Transverse colon (tissue), 4 donors: Measurements from ENCODE around the gene ADD1. TPM values are rescaled to one million over a fixed set of nuclear protein-coding genes. Genes with fewer than 3 reads are reported as not detected.

Experiments used
- DNase-seq: peaks from one replicate; pipeline ENCODE4 v3.0.0-alpha.2; 2019
- H3K27ac ChIP-seq, 4 donors: fragments of 200-600 bp; sonication (generic); 2 replicates each; pipeline ENCODE4 v1.5.1; 2016 to 2018; ENCODE audit warnings: inconsistent platforms in 4 of 4
- H3K27me3 ChIP-seq: fragments of 200-600 bp; sonication (generic); 2 replicates; pipeline ENCODE4 v1.5.1; 2017; ENCODE audit warnings: inconsistent platforms
- H3K36me3 ChIP-seq, 4 donors: fragments of 200-600 bp; sonication (generic); 2 replicates each; pipeline ENCODE4 v1.5.1; 2017 to 2019; ENCODE audit warnings: inconsistent platforms in 4 of 4
- H3K4me1 ChIP-seq, 4 donors: fragments of 200-600 bp; sonication (generic); 2 replicates each; pipeline ENCODE4 v1.5.1; 2017 to 2020; ENCODE audit warnings: inconsistent platforms in 4 of 4
- H3K4me3 ChIP-seq, 4 donors: fragments of 200-600 bp; sonication (generic); 1 replicate in 1 of 4; 2 replicates in 3 of 4; pipeline versions ENCODE4 v1.5.1 to v1.6.1; 2017 to 2019; ENCODE audit warnings: inconsistent platforms in 4 of 4
- H3K9me3 ChIP-seq, 2 donors: fragments of 200-600 bp; sonication (generic); 2 replicates each; pipeline ENCODE4 v1.5.1; 2017 to 2019; ENCODE audit warnings: inconsistent platforms in 2 of 2
- CTCF ChIP-seq, 5 experiments: fragments of 200-600 bp in 3 of 5; fragments of 450-650 bp in 2 of 5; sonication (generic) in 3 of 5; IDR thresholded peaks; 1 replicate in 2 of 5; 2 replicates in 3 of 5; pipeline ENCODE4 v1.5.1; 2016 to 2017; ENCODE audit warnings: antibody characterized with exemption in 5 of 5, inconsistent platforms in 3 of 5, mild to moderate bottlenecking in 2 of 5, moderate library complexity in 1 of 5
- EP300 ChIP-seq: sonication (generic); formaldehyde crosslinking; IDR thresholded peaks from one replicate; pipeline ENCODE4 v1.6.1; 2017; ENCODE audit warnings: antibody characterized with exemption, low read depth
- POLR2A ChIP-seq: fragments of 450-650 bp; IDR thresholded peaks from one replicate; pipeline ENCODE4 v1.6.1; 2016; ENCODE audit warnings: antibody characterized with exemption, mild to moderate bottlenecking, moderate library complexity
- POLR2AphosphoS5 ChIP-seq, 3 donors: sonication (generic); formaldehyde crosslinking; IDR thresholded peaks; one replicate each; pipeline ENCODE4 v1.6.1; 2016; ENCODE audit warnings: antibody characterized with exemption in 3 of 3
- WGBS, 2 donors: methylation state at CpG; one replicate each; pipeline ENCODE4 v1.1.5; 2018; ENCODE audit warnings: low coverage in 1 of 2; 5-methylcytosine and 5-hydroxymethylcytosine counted together
- in situ Hi-C, 4 donors: fragments of 200-750 bp; cut with MboI; loops; one replicate each; pipeline versions ENCODE4 v1.15.0 to v1.15.1; 2017; ENCODE audit warnings: low sequenced_read_pairs in 3 of 4, low pct_ligation_motif_present in 1 of 4, low pct_unique_long_range_greater_than_20kb in 1 of 4
- intact Hi-C: fragments of 100-400 bp; cut with DNase I; formaldehyde crosslinking; loops from one replicate; pipeline ENCODE4 v1.15.1; 2023; ENCODE audit warnings: low total_unique reads
- total RNA-seq, 4 donors: library from RNA; depleted of rRNA; stranded (reverse); fragments of >200 nt; gene quantifications; one replicate each; pipeline ENCODE4 v1.1.0, GENCODE V29; 2016

The ADD1 gene
- total RNA-seq, 4 donors from 2014 or later, result 218 to 392 (median 299) TPM

- no peak for DNase-seq
- intact Hi-C loops (loop anchor here (5.0 kb wide), 2 partner anchors 91 to 171 kb away; partner anchors contain the start of gene ADD1), in situ Hi-C loops (loop anchor here in 2 of 4 donors (25.0 kb wide), 1 partner anchor 171 kb away; the partner anchor contains the start of gene TNIP2 (in 2 of the 2))
- Histone ChIP-seq H3K4me1 (peaks cover 11 to 51% (median 37%) of the 10 kb centered on the region in 4 donors), H3K9me3 (no peaks in the 10 kb centered on the region), H3K4me3 (peak overlapping the region in 1 of 4 donors; percentile 78), H3K27ac (peak overlapping the region; percentile 90 to 97 (median 92)), H3K27me3 (no peaks in the 10 kb centered on the region), H3K36me3 (peaks cover 0 to 9% (median 2%) of the 10 kb centered on the region in 4 donors)
- WGBS, 2 donors, result 71 to 80% methylated on average over 4 to 13 of the region's 15 CpGs
- TF ChIP-seq EP300, result no peak
- no peak for TF ChIP-seq CTCF (IDR thresholded peaks at IDR 0.05)
- TF ChIP-seq POLR2AphosphoS5 (IDR thresholded peaks at IDR 0.05), result no peak
- TF ChIP-seq POLR2A, result no peak
Observed at GRCh38 chr4:2932951-2933565, 89.4 kb downstream of the ADD1 start.

GRCh38 chr4:2933566-2934076, 90.0 kb downstream of the ADD1 start:
- WGBS, 2 donors, result 21% methylated on average over 31 of the region's 31 CpGs; no CpG with 5 or more reads in 1 of the 2 donors
- in situ Hi-C loops, result loop anchor here in 2 of 4 donors (25.0 kb wide), 1 partner anchor 171 kb away; the partner anchor contains the start of gene TNIP2 (in 2 of the 2)
- peaks cover 11 to 51% (median 37%) of the 10 kb centered on the region in 4 donors for H3K4me1 ChIP-seq
- H3K9me3 ChIP-seq, result no peaks in the 10 kb centered on the region
- intact Hi-C loops, result loop anchor here (5.0 kb wide), 2 partner anchors 91 to 171 kb away; partner anchors contain the start of gene ADD1
- peak overlapping the region; percentile 64 to 95 (median 82) for H3K4me3 ChIP-seq
- peak overlapping the region; percentile 90 to 97 (median 92) for H3K27ac ChIP-seq
- no peak for DNase-seq
- TF ChIP-seq CTCF (IDR thresholded peaks at IDR 0.05) (no peak), POLR2AphosphoS5 (IDR thresholded peaks at IDR 0.05) (no peak), EP300 (no peak), POLR2A (no peak)
- H3K36me3 ChIP-seq, result peaks cover 0 to 6% (median 2%) of the 10 kb centered on the region in 4 donors
- no peaks in the 10 kb centered on the region for H3K27me3 ChIP-seq

- Histone ChIP-seq H3K27ac (peak overlapping the region; percentile 90 to 97 (median 92)), H3K36me3 (peaks cover 0 to 9% (median 4%) of the 10 kb centered on the region in 4 donors), H3K9me3 (no peaks in the 10 kb centered on the region), H3K27me3 (no peaks in the 10 kb centered on the region), H3K4me3 (peak overlapping the region; percentile 64 to 95 (median 82)), H3K4me1 (peaks cover 11 to 51% (median 37%) of the 10 kb centered on the region in 4 donors)
- 0% methylated on average over 9 of the region's 93 CpGs; no CpG with 5 or more reads in 1 of the 2 donors for WGBS, 2 donors
- DNase-seq, result peak; percentile 69
- no peak for TF ChIP-seq EP300
- no peak for TF ChIP-seq CTCF (IDR thresholded peaks at IDR 0.05)
- no peak for TF ChIP-seq POLR2A
- no peak for TF ChIP-seq POLR2AphosphoS5 (IDR thresholded peaks at IDR 0.05)
- in situ Hi-C loops (loop anchor here in 2 of 4 donors (25.0 kb wide), 1 partner anchor 172 kb away; the partner anchor contains the start of gene TNIP2 (in 2 of the 2)), intact Hi-C loops (loop anchor here (5.0 kb wide), 2 partner anchors 92 to 172 kb away; partner anchors contain the start of gene ADD1)
Observed at GRCh38 chr4:2934077-2934812, 90.6 kb downstream of the ADD1 start.
